Colonic mucosa (tissue), 4 donors: ENCODE results near the gene ACSF2. TPM values are rescaled to one million over a fixed set of nuclear protein-coding genes. Genes with fewer than 3 reads are reported as not detected.

Experiments
- DNase-seq: peaks from one replicate; pipeline ENCODE4 v3.0.0-alpha.2; 2020
- H3K27ac ChIP-seq: fragments of 200-600 bp; one replicate; pipeline ENCODE4 v1.8.0; 2021
- H3K27me3 ChIP-seq: fragments of 200-600 bp; one replicate; pipeline ENCODE4 v1.8.0; 2021
- H3K36me3 ChIP-seq: fragments of 200-600 bp; one replicate; pipeline ENCODE4 v1.8.0; 2021
- H3K4me1 ChIP-seq: fragments of 200-600 bp; one replicate; pipeline ENCODE4 v1.8.0; 2021; ENCODE audit warnings: mild to moderate bottlenecking
- H3K4me3 ChIP-seq: fragments of 200-600 bp; one replicate; pipeline ENCODE4 v1.8.0; 2021
- H3K9ac ChIP-seq, 2 donors: one replicate each; pipeline ENCODE4 v1.7.0; 2013; ENCODE audit warnings: control low read depth in 2 of 2, low read depth in 2 of 2, low read length in 2 of 2
- H3K9me3 ChIP-seq: fragments of 200-600 bp; one replicate; pipeline ENCODE4 v1.8.0; 2021
- intact Hi-C: fragments of 100-400 bp; cut with DNase I; formaldehyde crosslinking; loops from one replicate; pipeline ENCODE4 v1.14.1; 2022
- total RNA-seq, 2 donors: library from RNA; stranded (reverse); fragmentation: NEBNext Ultra II Directional in 1 of 2; extraction: Animal tissue kit (Norgen Biotek cat#: 25700) in 1 of 2; gene quantifications; one replicate each; pipeline ENCODE4 v1.2.1, GENCODE V29; 2021
- TF ChIP-seq, protein P1 (sequence below): fragments of 200-600 bp; IDR thresholded peaks from one replicate; pipeline ENCODE4 v1.8.0; 2022; ENCODE audit warnings: antibody characterized with exemption, mild to moderate bottlenecking
- donor health status: healthy.
- donor health status: DM: no; HTN: no; CAD: no.
- donor health status: DM: no; HTN: no; CAD: no.

ACSF2 gene, protein sequence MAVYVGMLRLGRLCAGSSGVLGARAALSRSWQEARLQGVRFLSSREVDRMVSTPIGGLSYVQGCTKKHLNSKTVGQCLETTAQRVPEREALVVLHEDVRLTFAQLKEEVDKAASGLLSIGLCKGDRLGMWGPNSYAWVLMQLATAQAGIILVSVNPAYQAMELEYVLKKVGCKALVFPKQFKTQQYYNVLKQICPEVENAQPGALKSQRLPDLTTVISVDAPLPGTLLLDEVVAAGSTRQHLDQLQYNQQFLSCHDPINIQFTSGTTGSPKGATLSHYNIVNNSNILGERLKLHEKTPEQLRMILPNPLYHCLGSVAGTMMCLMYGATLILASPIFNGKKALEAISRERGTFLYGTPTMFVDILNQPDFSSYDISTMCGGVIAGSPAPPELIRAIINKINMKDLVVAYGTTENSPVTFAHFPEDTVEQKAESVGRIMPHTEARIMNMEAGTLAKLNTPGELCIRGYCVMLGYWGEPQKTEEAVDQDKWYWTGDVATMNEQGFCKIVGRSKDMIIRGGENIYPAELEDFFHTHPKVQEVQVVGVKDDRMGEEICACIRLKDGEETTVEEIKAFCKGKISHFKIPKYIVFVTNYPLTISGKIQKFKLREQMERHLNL
- 100 to 1,000 TPM in 1 of 2 donors, 10 to 100 TPM in 1; 50.8 to 119 TPM for total RNA-seq

DNA sequence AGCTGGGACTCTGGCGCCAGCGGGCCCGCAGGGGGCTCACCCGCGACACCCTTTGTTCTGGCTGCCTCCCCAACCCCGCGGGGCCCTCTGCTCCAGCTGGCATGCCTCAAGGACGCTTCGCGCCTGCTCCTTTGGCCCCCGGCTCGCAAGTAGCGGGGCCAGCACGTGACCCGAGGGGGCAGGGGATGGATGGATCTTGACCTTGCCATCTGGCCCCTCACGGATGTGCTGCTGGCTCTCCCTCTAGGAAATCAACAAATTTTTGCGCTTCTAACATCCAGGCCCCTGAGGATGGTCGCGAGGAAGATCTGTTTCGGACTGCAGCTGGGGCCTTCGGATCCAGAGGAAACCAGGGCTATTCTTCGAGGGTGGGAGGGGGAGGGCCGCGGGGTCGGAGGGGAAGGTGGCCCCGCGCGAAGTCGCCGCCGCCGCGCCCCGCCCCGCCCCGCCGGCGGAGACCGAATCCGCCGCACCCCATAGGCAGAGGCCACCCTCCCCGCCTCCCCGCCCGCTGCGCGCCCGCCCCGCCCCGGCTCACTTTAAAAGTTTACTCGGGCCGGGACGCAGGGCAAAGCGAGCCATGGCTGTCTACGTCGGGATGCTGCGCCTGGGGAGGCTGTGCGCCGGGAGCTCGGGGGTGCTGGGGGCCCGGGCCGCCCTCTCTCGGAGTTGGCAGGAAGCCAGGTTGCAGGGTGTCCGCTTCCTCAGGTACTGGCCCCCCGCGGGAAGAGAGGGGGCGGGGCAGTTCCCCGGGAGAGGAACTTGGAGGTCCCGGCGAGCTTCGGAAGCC lies at the start of gene ACSF2:
Gene ACSF2 (plus strand): TSS at position 537 of the 790 bp plus-strand sequence. CDS start 44 bp downstream, at position 581.
- Histone ChIP-seq H3K36me3 (peaks cover under 1% of the 10 kb centered on the region), H3K4me1 (peaks cover 22% of the 10 kb centered on the region), H3K9ac (peak within 1 kb of the TSS; percentile 25 to 97), H3K27ac (peak within 1 kb of the TSS; percentile 79), H3K27me3 (no peaks in the 10 kb centered on the region), H3K4me3 (peak within 1 kb of the TSS; percentile 80), H3K9me3 (no peaks in the 10 kb centered on the region)
- intact Hi-C loops: no loop called here
- TF ChIP-seq, protein P1, sequence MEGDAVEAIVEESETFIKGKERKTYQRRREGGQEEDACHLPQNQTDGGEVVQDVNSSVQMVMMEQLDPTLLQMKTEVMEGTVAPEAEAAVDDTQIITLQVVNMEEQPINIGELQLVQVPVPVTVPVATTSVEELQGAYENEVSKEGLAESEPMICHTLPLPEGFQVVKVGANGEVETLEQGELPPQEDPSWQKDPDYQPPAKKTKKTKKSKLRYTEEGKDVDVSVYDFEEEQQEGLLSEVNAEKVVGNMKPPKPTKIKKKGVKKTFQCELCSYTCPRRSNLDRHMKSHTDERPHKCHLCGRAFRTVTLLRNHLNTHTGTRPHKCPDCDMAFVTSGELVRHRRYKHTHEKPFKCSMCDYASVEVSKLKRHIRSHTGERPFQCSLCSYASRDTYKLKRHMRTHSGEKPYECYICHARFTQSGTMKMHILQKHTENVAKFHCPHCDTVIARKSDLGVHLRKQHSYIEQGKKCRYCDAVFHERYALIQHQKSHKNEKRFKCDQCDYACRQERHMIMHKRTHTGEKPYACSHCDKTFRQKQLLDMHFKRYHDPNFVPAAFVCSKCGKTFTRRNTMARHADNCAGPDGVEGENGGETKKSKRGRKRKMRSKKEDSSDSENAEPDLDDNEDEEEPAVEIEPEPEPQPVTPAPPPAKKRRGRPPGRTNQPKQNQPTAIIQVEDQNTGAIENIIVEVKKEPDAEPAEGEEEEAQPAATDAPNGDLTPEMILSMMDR: no peak
- DNase-seq: peak; percentile 92

DNA sequence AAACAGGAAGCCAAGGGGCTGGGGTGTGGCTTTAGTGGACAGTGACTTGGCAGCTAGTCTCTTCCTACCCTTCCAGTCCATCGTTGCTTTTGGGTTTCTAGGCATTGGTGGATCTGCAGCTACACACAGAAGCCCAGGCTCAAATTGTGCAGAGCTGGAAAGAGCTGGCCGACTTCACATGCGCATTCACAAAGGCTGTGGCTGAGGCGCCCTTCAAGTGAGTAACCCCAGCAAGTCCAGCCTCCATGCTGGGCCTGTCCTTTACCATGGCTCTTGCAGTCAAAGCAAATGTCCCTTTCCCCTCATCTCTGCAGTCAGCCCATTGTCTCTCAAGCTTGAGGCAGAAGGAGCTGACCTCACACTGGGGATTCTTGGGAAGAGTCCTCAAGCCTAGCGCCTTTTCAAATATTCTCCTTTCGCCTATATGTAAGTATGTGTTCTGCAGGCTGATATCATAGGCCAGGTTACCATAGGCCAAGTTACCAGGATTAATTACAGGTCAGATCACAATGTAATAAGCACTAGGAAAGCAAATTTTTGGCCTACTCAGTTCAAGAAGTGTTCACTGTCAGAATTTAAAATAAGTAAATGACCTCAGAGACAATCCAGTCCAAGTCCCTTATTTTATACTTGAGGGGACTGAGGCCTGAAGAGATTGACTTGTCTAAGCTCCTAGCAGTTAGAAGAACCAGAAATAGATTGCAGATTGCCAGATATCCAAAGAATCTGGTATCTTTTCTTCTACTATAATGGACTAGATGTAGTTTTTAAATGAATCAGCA lies 46.5 kb upstream of the ACSF2 start:
- TF ChIP-seq, protein P1: no peak
- intact Hi-C loops: no loop called here
- H3K9me3 ChIP-seq: no peaks in the 10 kb centered on the region
- no peaks in the 10 kb centered on the region for H3K4me1 ChIP-seq
- H3K4me3 ChIP-seq: no peak overlapping the region
- no peak overlapping the region for H3K27ac ChIP-seq
- H3K36me3 ChIP-seq: peaks cover 19% of the 10 kb centered on the region
- H3K9ac ChIP-seq: no peak overlapping the region
- no peak for DNase-seq
- no peaks in the 10 kb centered on the region for H3K27me3 ChIP-seq

DNA sequence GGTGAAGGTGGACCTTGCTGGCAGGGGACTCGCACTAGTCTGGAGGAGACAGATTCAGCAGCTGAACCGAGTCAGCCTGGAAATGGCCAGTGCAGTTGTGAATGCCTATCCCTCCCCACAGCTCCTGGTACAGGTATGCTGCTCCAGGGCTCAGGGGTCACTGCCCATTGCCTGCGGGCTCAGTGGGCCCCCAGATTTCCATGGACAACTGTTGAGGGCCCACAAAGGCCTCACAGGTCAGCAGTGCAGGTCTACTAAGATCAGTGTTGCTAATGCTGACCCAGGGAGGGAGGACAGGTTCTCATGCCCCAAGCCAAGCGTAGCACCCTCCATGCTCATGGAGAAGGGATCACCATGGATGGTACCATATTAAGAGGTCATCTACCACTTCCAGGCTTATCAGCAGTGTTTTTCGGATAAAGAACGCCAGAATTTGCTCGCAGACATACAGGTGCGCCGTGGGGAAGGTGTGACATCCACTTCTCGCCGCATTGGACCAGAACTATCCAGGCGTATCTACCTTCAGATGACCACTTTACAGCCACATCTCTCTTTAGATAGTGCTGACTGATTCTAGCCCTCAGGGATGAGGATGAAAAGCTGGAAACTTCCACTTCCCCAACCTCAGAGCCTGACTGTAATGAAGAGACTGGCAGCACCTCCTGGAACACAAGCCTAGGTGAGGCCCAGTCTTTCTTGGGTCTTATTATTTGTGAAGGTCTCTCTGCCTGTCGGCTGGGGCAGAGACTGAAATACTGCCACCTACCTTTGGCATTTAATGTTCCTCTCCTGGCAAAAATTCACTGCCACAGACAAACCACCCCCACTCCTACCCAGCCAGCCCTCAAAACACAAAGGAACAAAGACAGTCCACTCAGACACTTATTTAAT lies 45.4 kb upstream of the ACSF2 start:
- intact Hi-C loops: no loop called here
- Histone ChIP-seq H3K9me3 (no peaks in the 10 kb centered on the region), H3K4me1 (no peaks in the 10 kb centered on the region), H3K4me3 (no peak overlapping the region), H3K9ac (peak overlapping the region in 1 of 2 donors; percentile 3), H3K27me3 (no peaks in the 10 kb centered on the region), H3K36me3 (peaks cover 26% of the 10 kb centered on the region), H3K27ac (no peak overlapping the region)
- DNase-seq: no peak
- TF ChIP-seq, protein P1: no peak

DNA sequence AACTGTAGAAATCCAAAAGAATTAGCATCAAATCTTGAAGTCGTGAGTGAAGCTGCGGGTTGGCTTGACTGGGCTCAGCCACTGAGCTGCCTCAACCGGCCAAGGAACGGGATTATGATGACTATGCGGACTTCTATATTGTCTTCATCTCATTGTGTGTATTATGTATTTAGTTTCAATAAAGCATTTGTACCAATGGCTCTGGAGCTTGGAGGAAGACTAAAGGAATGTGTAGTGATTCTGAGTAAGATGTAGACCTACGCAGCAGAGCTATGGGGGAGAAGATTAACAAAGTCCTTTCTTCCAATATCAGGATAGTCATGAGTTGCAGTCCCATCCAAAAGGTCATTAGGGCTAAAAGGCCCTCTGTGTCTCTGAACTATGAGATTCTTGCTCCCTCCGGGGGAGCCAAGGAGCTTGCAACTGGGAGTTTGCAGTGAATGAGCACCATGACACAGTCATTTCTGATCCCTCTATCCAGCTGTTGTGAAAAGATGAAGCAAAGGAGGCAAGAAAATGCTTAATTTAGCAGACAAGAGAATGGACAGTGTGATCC lies 44.7 kb upstream of the ACSF2 start:
- no peak for DNase-seq
- H3K27ac ChIP-seq: no peak overlapping the region
- no peak overlapping the region for H3K4me3 ChIP-seq
- TF ChIP-seq, protein P1: no peak
- H3K9me3 ChIP-seq: no peaks in the 10 kb centered on the region
- no peak overlapping the region for H3K9ac ChIP-seq
- no peaks in the 10 kb centered on the region for H3K4me1 ChIP-seq
- intact Hi-C loops: no loop called here
- H3K36me3 ChIP-seq: peaks cover 33% of the 10 kb centered on the region
- H3K27me3 ChIP-seq: no peaks in the 10 kb centered on the region
